HG02870 (cell line): ENCODE measurements around the gene RNPC3.
A peak's percentile ranks its signal among the peaks of the same experiment; 100 is the strongest.

Experiments used
- ATAC-seq: cut with Tn5 transposase; IDR thresholded peaks from one replicate; pipeline ENCODE4 v1.9.1; 2021; ENCODE audit warnings: mild to moderate bottlenecking, moderate library complexity; ENCODE audit not compliant: unreplicated experiment

RNPC3 gene

DNA sequence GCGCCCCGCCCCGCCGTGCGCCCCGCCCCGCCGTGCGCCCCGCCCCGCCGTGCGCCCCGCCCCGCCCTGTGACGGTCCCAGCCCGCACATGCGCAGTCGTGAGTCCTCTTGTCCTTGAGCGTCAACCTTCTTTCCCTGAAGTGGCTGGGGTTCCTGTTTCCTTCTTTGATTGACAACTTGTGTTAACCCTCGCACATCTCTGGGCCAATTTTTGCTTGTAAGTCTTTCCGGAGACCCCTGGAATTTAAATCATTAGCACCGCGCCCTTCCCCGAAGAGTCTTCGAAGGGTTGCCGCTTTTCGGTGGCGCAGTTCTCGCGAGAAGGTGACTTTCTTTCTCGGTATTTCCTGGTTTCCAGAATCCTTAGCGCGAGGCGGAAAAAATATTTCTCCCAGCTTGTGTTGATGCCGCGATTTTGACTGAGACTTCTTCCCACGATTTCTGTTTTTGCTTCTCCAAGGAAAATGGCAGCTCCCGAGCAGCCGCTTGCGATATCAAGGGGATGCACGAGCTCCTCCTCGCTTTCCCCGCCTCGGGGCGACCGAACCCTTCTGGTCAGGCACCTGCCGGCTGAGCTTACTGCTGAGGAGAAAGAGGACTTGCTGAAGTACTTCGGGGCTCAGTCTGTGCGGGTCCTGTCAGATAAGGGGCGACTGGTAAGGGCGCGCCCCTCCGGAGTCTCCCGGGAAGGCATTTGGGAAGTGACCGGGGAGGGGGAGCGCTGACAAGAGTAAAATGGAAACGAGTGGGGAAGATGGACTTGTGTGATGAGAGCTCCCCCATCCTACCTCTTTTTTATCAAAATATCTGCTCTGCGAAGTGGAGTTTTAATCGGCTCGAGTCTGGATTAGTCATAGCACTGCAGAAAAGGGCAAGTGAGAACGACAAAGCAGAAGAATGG lies at the start of gene RNPC3:
Gene RNPC3, plus strand, starts transcription at position 93 of the 901 bp plus-strand sequence. Its CDS starts 372 bp downstream, at position 465.
- ATAC-seq: peak; percentile 57

- ATAC-seq: no peak
These were observed 48.4 kb upstream of the RNPC3 start for GRCh38 chr1:103477101-103477500.

- ATAC-seq: no peak
These were observed 35.6 kb upstream of the RNPC3 start for GRCh38 chr1:103489935-103490334.

DNA sequence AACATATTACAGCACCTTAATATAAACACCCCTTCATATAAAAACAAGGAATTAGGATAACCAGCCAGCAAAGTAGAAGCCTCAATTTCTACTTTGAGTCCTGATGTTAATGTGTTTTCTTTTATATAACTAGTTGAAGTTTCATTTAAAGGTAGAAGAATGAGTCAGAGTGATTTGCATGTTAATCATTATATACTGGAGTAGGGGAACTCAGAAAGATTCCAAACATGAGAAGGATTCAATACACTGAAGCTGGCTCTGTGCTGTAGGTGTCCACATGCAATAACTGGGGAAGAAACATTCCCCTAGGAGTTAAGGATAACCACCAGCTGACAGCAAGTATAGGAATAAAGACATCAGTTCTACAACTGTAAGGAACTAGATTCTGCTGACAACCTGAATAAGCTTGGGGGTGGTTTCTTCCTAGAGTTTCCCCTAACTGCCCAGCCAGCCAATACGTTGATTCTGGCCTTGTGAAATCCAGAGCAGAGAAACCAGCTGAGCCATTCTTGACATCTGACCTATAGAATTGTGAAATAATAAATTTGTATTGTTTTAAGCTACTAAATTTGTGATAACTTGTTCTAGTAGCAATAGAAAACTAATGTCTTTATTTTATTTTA lies 33.4 kb upstream of the RNPC3 start:
- ATAC-seq: no peak

DNA sequence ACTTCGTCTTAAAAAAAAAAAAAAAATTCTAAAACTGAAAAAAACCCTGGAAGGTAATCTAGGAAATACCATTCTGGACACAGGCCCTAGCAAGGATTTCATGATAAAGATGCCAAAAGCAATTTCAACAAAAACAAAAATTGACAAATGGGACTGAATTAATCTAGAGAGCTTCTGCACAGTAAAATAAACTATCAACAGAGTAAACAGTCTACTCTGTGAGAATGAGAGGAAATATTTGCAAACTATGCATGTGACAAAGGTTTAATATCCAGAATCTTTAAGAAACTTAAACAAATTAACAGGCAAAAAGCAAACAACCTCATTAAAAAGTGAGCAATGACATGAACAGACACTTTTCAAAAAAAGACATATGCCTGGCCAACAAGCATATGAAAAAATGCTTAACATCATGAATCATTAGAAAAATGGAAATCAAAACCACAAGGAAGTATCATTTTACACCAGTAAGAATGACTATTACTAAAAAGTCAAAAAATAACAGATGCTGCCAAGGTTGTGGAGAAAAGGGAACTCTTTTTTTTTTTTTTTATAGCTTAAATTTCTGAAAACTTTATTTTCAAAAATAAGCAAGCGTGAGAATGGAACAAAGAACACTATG lies 29.4 kb upstream of the RNPC3 start:
- ATAC-seq: no peak

GRCh38 chr1:103497404-103497803 lies 28.1 kb upstream of the RNPC3 start:
- no peak for ATAC-seq

GRCh38 chr1:103509250-103509649 lies 16.2 kb upstream of the RNPC3 start:
- ATAC-seq: no peak

- no peak for ATAC-seq
These were observed 11.8 kb upstream of the RNPC3 start for GRCh38 chr1:103513711-103514110.

DNA sequence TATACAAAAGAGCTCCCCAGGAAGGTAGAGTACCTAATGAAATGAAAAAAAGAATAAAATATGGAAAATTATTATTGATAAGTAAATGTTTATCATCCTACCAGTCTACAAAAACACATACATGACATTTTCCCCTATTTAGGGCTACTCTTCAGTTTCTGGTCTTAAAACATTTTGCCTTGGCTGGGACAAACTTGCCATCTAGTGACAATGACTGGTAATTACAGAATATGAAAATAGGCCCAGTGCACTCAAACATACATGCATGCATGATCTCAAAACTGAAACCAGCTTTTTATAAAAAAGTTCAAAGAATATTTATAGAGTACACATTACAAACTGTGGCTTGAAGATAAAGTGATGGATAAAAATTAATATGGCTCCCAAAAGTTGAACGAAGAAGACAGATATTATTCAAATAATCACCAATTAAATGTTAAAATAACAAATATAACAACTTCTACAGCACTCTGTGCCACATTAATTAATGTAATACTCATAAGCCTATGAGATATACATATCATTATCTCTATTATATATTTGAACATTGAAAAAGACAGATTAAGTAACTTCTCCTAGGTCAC lies 10.5 kb upstream of the RNPC3 start:
- ATAC-seq: peak; percentile 57

DNA sequence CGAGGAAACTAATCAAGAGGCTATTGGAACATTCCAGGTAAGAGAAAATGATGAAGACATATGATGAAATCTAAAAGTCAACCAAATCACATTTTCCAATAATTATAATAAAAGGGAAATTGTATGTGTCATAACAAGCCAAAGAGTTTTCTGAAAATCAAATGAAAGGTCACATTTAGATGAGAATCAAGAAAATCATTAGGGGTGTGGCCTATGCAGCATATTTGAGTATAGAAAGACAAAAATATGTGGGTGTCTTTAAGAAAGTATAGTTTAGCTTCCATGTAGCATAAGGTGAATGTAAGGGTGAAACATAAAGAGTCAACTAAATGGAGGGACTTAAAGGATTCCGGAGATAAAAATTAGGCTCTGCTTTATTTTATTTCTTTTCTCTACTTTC lies 9.2 kb upstream of the RNPC3 start:
- ATAC-seq: no peak

GRCh38 chr1:103516693-103517092 lies 8.8 kb upstream of the RNPC3 start:
- ATAC-seq: no peak

DNA sequence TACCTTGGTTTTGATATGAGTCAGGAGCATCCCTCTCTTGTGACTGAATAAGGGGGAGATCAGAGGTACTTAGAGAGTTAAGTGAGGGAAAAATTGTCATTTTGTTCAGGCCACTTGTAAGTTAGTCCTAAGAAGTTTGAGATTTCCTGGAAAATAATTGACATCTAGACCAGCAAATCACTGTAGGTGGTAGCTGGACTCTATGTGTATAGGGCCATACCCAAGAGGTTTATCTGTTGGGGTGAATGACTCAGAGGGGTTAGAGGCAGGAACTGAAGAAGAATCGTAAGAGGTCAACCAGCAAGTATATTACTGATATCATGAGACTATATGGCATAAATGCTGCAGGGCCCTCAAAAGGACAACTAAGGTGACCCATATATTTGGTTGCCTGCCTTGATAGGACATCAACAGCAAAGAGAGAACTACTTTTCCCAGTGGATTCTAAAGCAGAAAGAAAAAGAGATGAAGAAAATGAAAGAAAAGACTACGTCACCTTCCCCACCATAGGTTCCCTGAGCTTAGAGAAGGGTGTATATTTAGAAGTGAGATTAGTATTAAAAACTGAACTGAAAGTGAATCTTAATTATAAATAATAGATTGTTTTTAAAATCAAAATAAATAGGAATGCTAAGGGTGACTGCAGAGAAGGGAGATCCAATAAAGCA lies 8.0 kb upstream of the RNPC3 start:
- ATAC-seq: peak; percentile 85

DNA sequence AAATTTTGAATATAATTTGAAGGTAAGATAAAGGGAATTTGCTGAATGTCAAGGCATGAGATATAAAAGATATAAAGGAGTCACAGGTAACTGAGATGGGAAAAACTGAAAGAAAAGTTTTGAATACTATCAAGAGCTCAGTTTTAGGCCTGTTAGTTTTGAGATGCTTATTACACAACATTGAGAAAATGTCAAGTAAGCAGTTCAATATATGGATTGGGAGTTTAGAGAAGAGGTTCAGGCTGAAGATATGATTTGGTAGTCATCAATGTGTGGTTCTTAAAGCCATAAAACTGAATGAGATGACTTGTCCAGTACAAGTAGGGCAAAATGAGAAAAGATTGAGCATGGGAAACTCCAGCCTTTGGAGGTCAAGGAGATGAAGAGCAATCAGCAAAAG lies 4.7 kb upstream of the RNPC3 start:
- no peak for ATAC-seq

DNA sequence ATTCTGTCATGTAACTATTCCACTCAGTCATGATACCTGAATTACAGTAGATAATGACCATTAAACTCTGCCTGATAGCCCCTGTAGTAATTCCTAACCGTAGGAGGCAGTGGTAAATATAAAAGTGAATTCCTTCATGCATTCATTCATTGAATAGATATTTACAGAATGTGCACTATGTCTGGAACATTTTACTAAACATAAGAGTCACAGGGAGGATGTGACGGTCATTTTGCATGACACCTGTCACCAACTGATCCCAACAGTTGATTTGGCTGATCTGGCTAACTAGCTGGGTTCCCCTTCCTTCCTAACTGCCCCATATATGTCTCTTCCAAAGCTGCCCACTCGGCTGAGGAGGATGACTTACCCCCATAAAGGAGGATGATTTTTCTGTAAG lies 2.2 kb upstream of the RNPC3 start:
- no peak for ATAC-seq

GRCh38 chr1:103525114-103525606 lies 339 bp upstream of the RNPC3 start:
- peak; percentile 32 for ATAC-seq

GRCh38 chr1:103527331-103527730 lies 1.8 kb downstream of the RNPC3 start:
- ATAC-seq: peak; percentile 40

- no peak for ATAC-seq
These were observed 4.2 kb downstream of the RNPC3 start for GRCh38 chr1:103529746-103530145.

DNA sequence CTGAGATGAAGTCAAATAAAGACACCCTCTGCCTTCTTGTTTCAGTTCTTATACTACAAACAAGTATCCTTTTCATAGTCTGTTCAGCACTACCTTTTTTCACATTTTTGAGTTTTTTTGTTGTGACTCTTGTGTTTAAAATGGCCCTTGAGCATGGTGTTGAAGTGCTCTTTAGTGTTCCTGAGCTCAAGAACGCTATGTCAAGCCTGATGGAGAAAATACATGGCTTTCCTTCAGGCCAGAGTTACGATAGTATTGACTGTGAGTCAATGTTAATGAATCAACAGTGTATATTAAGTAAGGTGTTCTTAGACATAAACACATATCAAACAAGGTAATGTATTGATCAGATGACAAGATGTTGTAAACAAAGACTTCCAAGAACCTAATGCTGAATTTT lies 12.7 kb downstream of the RNPC3 start:
- ATAC-seq: no peak

DNA sequence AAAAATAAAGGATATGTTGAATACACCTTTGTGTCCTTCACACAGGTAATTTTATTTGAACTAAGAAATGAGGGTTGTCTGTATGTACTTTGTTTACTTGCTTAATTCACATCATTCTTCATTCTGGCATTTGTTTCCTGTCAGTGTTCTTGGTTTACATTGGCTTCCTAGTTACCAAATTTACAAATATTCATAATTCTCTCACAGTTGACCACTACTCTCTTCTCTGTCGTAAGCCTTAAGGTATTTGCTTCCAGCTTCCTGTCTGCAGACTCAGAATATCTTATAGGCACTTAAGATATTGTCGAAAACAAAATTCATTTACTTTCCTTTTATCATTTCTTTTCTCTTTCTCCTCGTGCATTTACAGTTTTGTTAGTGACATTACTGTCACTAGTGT lies 15.9 kb downstream of the RNPC3 start:
- ATAC-seq: no peak

DNA sequence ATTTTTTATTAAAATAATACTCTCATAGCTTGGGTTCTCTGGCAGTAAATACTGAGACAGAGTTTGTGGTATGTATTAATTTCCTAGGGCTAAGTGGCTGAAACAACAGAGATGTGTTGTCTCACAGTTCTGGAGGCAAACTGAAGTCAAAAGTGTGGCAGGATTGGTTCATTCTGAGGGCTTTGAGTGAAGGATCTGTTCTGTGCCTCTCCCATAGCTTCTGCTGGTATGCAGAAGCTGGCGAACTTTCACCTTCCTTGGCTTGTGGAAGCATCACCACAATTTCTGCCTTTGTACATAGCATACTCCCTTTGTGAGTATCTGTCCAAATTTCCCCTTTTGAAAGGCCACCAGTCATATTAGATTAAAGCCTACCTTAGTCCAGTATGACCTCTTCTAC lies 21.0 kb downstream of the RNPC3 start:
- no peak for ATAC-seq

DNA sequence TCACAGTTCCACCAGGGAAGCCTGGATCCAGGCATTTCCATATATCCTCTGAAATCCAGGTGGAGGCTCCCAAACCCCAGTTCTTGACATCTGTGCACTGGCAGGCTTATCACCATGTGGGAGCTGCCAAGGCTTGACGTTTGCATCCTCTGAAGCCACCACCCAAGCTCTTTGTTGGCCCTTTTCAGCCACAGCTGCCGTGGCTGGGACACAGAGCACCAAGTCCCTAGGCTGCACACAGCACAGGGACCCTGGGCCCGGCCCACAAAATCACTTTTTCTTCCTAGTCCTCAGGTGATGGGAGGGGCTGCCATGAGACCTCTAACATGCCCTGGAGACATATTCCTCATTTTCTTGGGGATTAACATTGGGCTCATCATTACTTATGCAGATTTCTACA lies 22.3 kb downstream of the RNPC3 start:
- ATAC-seq: no peak
